Measurements from ENCODE around the gene TMED4. TPM values are rescaled to one million over a fixed set of nuclear protein-coding genes. Genes with fewer than 3 reads are reported as not detected.

The TMED4 gene
- total and polyA plus RNA-seq, 2 of the 13 experiments (the other 11 are each of a cell fraction or from before 2014, with no cell fraction given): 81.4 to 109 TPM

DNA sequence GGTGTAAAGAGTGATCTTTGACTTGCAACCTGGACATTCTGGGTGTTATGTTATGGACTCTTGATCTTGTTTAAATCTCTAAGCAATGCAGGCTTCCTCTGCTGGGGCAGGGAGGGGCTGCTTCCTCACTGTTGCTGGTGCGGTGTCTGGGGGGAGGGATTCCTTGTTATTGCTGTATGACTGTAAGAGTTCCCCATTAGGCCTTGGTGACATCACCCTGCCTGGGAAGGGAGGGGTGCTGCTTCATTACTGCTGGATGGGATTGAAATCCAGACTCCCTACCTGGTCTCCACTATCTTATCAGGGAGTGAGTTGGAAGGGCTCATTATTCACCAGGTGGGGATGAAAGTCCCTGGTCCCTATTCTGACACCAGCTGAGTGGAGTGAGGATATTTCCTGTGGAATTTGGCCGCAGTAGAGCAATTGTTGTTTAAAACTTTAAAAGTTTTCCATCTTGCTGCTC lies 33.1 kb upstream of the TMED4 start (continued):
- TF ChIP-seq, protein P1, sequence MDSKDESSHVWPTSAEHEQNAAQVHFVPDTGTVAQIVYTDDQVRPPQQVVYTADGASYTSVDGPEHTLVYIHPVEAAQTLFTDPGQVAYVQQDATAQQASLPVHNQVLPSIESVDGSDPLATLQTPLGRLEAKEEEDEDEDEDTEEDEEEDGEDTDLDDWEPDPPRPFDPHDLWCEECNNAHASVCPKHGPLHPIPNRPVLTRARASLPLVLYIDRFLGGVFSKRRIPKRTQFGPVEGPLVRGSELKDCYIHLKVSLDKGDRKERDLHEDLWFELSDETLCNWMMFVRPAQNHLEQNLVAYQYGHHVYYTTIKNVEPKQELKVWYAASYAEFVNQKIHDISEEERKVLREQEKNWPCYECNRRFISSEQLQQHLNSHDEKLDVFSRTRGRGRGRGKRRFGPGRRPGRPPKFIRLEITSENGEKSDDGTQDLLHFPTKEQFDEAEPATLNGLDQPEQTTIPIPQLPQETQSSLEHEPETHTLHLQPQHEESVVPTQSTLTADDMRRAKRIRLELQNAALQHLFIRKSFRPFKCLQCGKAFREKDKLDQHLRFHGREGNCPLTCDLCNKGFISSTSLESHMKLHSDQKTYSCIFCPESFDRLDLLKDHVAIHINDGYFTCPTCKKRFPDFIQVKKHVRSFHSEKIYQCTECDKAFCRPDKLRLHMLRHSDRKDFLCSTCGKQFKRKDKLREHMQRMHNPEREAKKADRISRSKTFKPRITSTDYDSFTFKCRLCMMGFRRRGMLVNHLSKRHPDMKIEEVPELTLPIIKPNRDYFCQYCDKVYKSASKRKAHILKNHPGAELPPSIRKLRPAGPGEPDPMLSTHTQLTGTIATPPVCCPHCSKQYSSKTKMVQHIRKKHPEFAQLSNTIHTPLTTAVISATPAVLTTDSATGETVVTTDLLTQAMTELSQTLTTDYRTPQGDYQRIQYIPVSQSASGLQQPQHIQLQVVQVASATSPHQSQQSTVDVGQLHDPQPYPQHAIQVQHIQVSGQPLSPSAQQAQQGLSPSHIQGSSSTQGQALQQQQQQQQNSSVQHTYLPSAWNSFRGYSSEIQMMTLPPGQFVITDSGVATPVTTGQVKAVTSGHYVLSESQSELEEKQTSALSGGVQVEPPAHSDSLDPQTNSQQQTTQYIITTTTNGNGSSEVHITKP (CRISPR knock-in tag; IDR thresholded peaks at IDR 0.05; ENCODE audit: low read depth): 0 out of 2 replicates have a peak, but pooled peaks have one; percentile 44
- TF ChIP-seq, protein P2, sequence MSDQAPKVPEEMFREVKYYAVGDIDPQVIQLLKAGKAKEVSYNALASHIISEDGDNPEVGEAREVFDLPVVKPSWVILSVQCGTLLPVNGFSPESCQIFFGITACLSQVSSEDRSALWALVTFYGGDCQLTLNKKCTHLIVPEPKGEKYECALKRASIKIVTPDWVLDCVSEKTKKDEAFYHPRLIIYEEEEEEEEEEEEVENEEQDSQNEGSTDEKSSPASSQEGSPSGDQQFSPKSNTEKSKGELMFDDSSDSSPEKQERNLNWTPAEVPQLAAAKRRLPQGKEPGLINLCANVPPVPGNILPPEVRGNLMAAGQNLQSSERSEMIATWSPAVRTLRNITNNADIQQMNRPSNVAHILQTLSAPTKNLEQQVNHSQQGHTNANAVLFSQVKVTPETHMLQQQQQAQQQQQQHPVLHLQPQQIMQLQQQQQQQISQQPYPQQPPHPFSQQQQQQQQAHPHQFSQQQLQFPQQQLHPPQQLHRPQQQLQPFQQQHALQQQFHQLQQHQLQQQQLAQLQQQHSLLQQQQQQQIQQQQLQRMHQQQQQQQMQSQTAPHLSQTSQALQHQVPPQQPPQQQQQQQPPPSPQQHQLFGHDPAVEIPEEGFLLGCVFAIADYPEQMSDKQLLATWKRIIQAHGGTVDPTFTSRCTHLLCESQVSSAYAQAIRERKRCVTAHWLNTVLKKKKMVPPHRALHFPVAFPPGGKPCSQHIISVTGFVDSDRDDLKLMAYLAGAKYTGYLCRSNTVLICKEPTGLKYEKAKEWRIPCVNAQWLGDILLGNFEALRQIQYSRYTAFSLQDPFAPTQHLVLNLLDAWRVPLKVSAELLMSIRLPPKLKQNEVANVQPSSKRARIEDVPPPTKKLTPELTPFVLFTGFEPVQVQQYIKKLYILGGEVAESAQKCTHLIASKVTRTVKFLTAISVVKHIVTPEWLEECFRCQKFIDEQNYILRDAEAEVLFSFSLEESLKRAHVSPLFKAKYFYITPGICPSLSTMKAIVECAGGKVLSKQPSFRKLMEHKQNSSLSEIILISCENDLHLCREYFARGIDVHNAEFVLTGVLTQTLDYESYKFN (CRISPR knock-in tag; conservative IDR thresholded peaks at IDR 0.05): peak; percentile 48; the same call in 1 of the 2 replicates
- TF ChIP-seq PHF21A (CRISPR knock-in tag; IDR thresholded peaks at IDR 0.05): 0 out of 2 replicates have a peak, but pooled peaks have one; percentile 31
- no peak for TF ChIP-seq CREB1 (IDR thresholded peaks at IDR 0.05)
- 0 out of 2 replicates have a peak, but pooled peaks have one; percentile 10 for TF ChIP-seq CREB1 (CRISPR knock-in tag; IDR thresholded peaks at IDR 0.05)

DNA sequence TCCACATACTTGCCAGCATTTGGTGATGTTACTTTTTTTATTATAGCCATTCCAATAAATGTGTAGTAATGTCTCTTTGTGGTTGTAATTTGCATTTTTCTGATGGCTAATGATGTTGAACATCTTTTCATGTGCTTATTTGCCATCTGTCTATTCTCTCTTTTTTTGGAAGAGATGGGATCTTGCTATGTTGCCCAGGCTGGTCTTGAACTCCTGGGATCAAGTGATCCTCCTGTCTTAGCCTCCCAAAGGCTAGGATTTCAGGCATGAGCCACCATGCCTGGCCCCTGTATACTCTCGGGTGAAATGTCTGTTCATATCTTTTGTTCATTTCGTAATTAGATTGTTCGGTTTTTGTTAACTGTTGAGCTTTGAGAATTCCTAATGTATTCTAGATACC lies 27.8 kb upstream of the TMED4 start:
- intact Hi-C loops (cut with micrococcal nuclease; ENCODE audit: unreplicated experiment): no loop called here
- POLR2A ChIA-PET: no interaction called here

More for the DNA sequence above, 27.8 kb upstream of the TMED4 start:
- peaks cover 59% of the 10 kb centered on the region for H3K79me2 ChIP-seq (ENCODE audit: insufficient read depth, low read length)
- FAIRE-seq (no peak), ATAC-seq (no peak), DNase-seq (ENCODE audit: low spot score) (no peak)
- TF ChIP-seq YEATS2 (CRISPR knock-in tag; IDR thresholded peaks at IDR 0.05; ENCODE audit: borderline replicate concordance) (no peak), ZNF121 (CRISPR knock-in tag; IDR thresholded peaks at IDR 0.05) (peak; percentile 73)
- CTCF ChIA-PET (ENCODE audit: low intra/inter-chr PET ratio, low total read pairs): no interaction called here
- no peaks in the 10 kb centered on the region for H3K9me3 ChIP-seq (ENCODE audit: low read length)
- no peak overlapping the region for H3K4me3 ChIP-seq (replicated peaks in 1 of 3; ENCODE audit: insufficient read depth in 1 of 3, low read depth in 2 of 3, low read length in 3 of 3)
- no peak overlapping the region for H2AFZ ChIP-seq (ENCODE audit: low read length)
- no peak overlapping the region for H3K9ac ChIP-seq (ENCODE audit: insufficient read depth, low read depth, low read length)
- no peaks in the 10 kb centered on the region for H4K20me1 ChIP-seq (ENCODE audit: insufficient read depth, low read length)
- no peaks in the 10 kb centered on the region for H3K36me3 ChIP-seq (replicated peaks in 1 of 2; ENCODE audit: control insufficient read depth in 1 of 2, insufficient read depth in 2 of 2, low read length in 2 of 2)
- BruUV-seq (replicated peaks): no TSS peak
- H3K27ac ChIP-seq (ENCODE audit: extremely low read length, insufficient read depth, low read length): no peak overlapping the region
- 99% methylated on average over 3 of the region's 3 CpGs for WGBS (ENCODE audit: low lambda C conversion rate)
- H3K4me2 ChIP-seq (ENCODE audit: low read depth, low read length): no peak overlapping the region
- no peaks in the 10 kb centered on the region; a peak in 1 of 5 replicates for H3K27me3 ChIP-seq (ENCODE audit: control insufficient read depth in 1 of 2, insufficient read depth in 2 of 2, low read length in 2 of 2)
- in situ Hi-C loops (cut with HindIII; ENCODE audit: extremely low pct_ligation_motif_present, low pct_unique_long_range_greater_than_20kb): no loop called here
- H3K4me1 ChIP-seq (ENCODE audit: insufficient read depth, low read length): peaks cover 33% of the 10 kb centered on the region
